Cardiac muscle cell (in vitro differentiated cells and primary cell): Measurements from ENCODE around the gene VPS4A. TPM values are rescaled to one million over a fixed set of nuclear protein-coding genes. Genes with fewer than 3 reads are reported as not detected.

Experiments
- DNase-seq, 2 donors: peaks; one replicate each; pipeline versions ENCODE4 v3.0.0 to v3.0.0-alpha.2; 2010 to 2017; ENCODE audit warnings: low read depth in 1 of 2, low spot score in 1 of 2
- H3K27ac ChIP-seq: fragments of 200-600 bp; sonication (generic); 2 replicates; pipeline ENCODE4 v1.5.1; 2016
- H3K27me3 ChIP-seq: fragments of 200-600 bp; sonication (generic); 2 replicates; pipeline ENCODE4 v1.6.0; 2016; ENCODE audit warnings: control low read depth
- H3K36me3 ChIP-seq: fragments of 200-600 bp; sonication (generic); 2 replicates; pipeline ENCODE4 v1.5.1; 2016; ENCODE audit warnings: control low read depth
- H3K4me1 ChIP-seq: fragments of 200-600 bp; sonication (generic); 2 replicates; pipeline ENCODE4 v1.8.1; 2017; ENCODE audit warnings: low read depth, mild to moderate bottlenecking, mixed run types
- H3K4me3 ChIP-seq: fragments of 200-600 bp; sonication (generic); 2 replicates; pipeline ENCODE4 v1.5.1; 2016; ENCODE audit warnings: mild to moderate bottlenecking
- H3K9me3 ChIP-seq: fragments of 200-600 bp; sonication (generic); 2 replicates; pipeline ENCODE4 v1.5.1; 2017; ENCODE audit warnings: low read depth, mild to moderate bottlenecking, control low read depth
- polyA plus RNA-seq: library from polyadenylated mRNA; unstranded; fragments of >200 nt; fragmentation: Nextera tagmentation; extraction: Ambion mirVana; gene quantifications from 2 replicates; pipeline ENCODE4 v1.2.1, GENCODE V29; 2016
- total RNA-seq: library from RNA; depleted of rRNA; stranded (reverse); fragments of >200 nt; gene quantifications from 2 replicates; pipeline ENCODE4 v1.2.3, GENCODE V29; 2016
- TF ChIP-seq, protein P1 (sequence below): IDR thresholded peaks from 2 replicates; pipeline ENCODE4 v1.5.1; 2012; ENCODE audit warnings: low read depth, mild to moderate bottlenecking, low read length

Gene VPS4A
- total and polyA plus RNA-seq, 2 experiments from 2014 or later = 30.8 to 52.2 TPM

GRCh38 chr16:69298261-69298660 lies 12.9 kb upstream of the VPS4A start:
- no peaks in the 10 kb centered on the region for H3K27me3 ChIP-seq
- no peak for DNase-seq
- H3K27ac ChIP-seq = no peak overlapping the region
- H3K4me3 ChIP-seq = no peak overlapping the region
- TF ChIP-seq, protein P1, sequence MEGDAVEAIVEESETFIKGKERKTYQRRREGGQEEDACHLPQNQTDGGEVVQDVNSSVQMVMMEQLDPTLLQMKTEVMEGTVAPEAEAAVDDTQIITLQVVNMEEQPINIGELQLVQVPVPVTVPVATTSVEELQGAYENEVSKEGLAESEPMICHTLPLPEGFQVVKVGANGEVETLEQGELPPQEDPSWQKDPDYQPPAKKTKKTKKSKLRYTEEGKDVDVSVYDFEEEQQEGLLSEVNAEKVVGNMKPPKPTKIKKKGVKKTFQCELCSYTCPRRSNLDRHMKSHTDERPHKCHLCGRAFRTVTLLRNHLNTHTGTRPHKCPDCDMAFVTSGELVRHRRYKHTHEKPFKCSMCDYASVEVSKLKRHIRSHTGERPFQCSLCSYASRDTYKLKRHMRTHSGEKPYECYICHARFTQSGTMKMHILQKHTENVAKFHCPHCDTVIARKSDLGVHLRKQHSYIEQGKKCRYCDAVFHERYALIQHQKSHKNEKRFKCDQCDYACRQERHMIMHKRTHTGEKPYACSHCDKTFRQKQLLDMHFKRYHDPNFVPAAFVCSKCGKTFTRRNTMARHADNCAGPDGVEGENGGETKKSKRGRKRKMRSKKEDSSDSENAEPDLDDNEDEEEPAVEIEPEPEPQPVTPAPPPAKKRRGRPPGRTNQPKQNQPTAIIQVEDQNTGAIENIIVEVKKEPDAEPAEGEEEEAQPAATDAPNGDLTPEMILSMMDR = no peak
- H3K36me3 ChIP-seq = peaks cover 3% of the 10 kb centered on the region
- no peaks in the 10 kb centered on the region for H3K9me3 ChIP-seq
- no peaks in the 10 kb centered on the region for H3K4me1 ChIP-seq

DNA sequence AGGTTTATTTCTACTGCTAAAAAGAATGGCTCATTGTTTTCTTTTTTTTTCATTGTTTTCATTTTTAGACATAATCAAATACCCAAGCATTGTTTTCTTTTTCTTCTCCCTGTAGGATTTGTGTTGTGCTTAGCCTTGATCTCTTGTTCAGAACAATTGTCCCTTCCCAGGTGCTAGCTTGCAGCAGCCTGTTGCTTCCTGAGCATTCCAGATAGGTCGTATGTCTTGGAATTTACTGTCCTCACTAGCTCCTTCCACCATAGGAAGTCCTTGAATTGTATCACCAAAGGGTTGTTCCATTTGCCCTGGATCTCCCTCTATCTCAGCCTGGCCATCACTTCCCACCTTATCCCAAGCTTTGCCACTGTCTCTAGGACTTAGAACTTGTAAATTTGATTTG lies 10.0 kb upstream of the VPS4A start:
- no peaks in the 10 kb centered on the region for H3K27me3 ChIP-seq

GRCh38 chr16:69301861-69302260 lies 9.3 kb upstream of the VPS4A start:
- H3K9me3 ChIP-seq = no peaks in the 10 kb centered on the region
- TF ChIP-seq, protein P1 = no peak
- H3K4me1 ChIP-seq = no peaks in the 10 kb centered on the region

More for the DNA sequence above, 10.0 kb upstream of the VPS4A start:
- H3K4me1 ChIP-seq = no peaks in the 10 kb centered on the region
- no peak for DNase-seq
- no peak overlapping the region for H3K4me3 ChIP-seq
- H3K9me3 ChIP-seq = no peaks in the 10 kb centered on the region
- peaks cover 3% of the 10 kb centered on the region for H3K36me3 ChIP-seq
- no peak overlapping the region for H3K27ac ChIP-seq
- TF ChIP-seq, protein P1 = no peak

GRCh38 chr16:69302301-69302700 lies 8.8 kb upstream of the VPS4A start:
- no peak overlapping the region for H3K4me3 ChIP-seq
- DNase-seq = no peak
- H3K27me3 ChIP-seq = no peaks in the 10 kb centered on the region
- peaks cover 3% of the 10 kb centered on the region for H3K36me3 ChIP-seq
- H3K27ac ChIP-seq = no peak overlapping the region
- H3K9me3 ChIP-seq = no peaks in the 10 kb centered on the region
- H3K4me1 ChIP-seq = no peaks in the 10 kb centered on the region
- TF ChIP-seq, protein P1 = no peak

More at GRCh38 chr16:69301861-69302260, 9.3 kb upstream of the VPS4A start:
- Histone ChIP-seq H3K27me3 (no peaks in the 10 kb centered on the region), H3K4me3 (no peak overlapping the region), H3K36me3 (peaks cover 3% of the 10 kb centered on the region), H3K27ac (no peak overlapping the region)
- DNase-seq = no peak

DNA sequence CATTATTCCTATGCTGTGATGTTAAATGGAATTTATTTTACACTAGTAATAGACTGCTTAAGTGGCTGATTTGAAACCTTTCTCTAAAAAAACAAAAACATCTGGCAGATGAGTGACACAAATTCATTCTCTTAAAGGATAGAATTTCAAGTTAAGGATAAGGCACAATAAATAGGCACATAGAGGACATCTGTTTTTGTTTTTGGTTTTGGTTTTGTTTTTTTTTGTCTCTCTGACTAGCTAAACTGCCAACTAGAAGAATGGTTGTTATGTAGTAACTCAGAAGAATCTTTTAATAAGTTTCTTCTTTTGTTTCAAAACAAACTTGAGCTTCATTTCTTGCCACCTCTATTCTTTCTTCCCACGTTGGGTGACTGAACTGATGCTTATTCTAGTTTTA lies 5.1 kb upstream of the VPS4A start:
- DNase-seq = no peak
- Histone ChIP-seq H3K36me3 (no peaks in the 10 kb centered on the region), H3K4me3 (no peak overlapping the region), H3K9me3 (no peaks in the 10 kb centered on the region), H3K27ac (no peak overlapping the region), H3K4me1 (no peaks in the 10 kb centered on the region), H3K27me3 (no peaks in the 10 kb centered on the region)
- TF ChIP-seq, protein P1 = no peak

- no peak overlapping the region for H3K27ac ChIP-seq
- no peaks in the 10 kb centered on the region for H3K27me3 ChIP-seq
- H3K4me1 ChIP-seq = peaks cover 1% of the 10 kb centered on the region
- TF ChIP-seq, protein P1 = no peak
- H3K9me3 ChIP-seq = no peaks in the 10 kb centered on the region
- no peak overlapping the region for H3K4me3 ChIP-seq
- DNase-seq = no peak
- H3K36me3 ChIP-seq = no peaks in the 10 kb centered on the region
Measured at GRCh38 chr16:69307091-69307490, 4.1 kb upstream of the VPS4A start.
